GM12892 (cell line): ENCODE results near the gene HSBP1.

Experiments used
- POLR2A ChIP-seq: IDR thresholded peaks from 2 replicates; pipeline ENCODE4 v1.6.1; 2011; ENCODE audit warnings: low read depth, low read length, control low read depth
- POLR2AphosphoS5 ChIP-seq: IDR thresholded peaks from 2 replicates; pipeline ENCODE4 v1.6.1; 2011; ENCODE audit warnings: low read depth, low read length, control low read depth
- TAF1 ChIP-seq: IDR thresholded peaks from 2 replicates; pipeline ENCODE4 v1.6.1; 2011; ENCODE audit warnings: low read depth, mild to moderate bottlenecking, control low read depth, low read length, borderline replicate concordance

DNA sequence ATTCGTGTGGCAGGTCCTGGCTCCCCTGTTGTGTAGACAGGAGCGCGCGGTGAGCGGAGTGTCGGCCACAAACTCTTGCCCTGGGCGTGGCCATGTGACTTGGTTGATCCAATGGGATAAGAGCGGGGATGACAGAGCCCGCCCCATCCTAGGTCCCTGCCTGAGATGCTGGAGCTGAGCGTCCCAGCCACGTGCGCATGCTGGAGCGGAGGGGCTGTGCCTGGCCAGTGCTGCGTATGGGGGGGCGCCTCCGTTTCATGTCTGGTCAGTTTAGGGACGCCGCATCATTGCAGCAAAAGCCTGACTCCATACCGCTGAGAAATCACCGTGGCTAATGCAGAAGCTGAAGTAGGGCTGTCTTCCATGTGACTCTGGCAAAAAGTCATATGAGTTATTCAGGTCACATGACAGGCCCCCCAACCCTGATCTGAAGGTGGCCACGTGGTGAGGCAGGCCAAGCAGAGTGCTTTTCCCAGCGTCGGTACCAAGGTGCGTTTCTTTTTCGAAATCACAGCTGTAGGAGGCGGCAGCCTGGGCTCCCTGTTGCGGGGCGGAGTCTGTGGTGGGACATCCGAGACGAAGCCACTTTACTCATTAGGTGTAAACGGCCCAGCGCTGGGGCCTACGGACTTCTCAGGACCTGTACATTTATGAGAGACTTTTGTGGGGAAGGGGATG is 22.5 kb downstream of the HSBP1 start:
- no peak for TF ChIP-seq POLR2A
- TF ChIP-seq POLR2AphosphoS5 = no peak
- no peak for TF ChIP-seq TAF1
